ENCODE results near the gene GPR78.

DNA sequence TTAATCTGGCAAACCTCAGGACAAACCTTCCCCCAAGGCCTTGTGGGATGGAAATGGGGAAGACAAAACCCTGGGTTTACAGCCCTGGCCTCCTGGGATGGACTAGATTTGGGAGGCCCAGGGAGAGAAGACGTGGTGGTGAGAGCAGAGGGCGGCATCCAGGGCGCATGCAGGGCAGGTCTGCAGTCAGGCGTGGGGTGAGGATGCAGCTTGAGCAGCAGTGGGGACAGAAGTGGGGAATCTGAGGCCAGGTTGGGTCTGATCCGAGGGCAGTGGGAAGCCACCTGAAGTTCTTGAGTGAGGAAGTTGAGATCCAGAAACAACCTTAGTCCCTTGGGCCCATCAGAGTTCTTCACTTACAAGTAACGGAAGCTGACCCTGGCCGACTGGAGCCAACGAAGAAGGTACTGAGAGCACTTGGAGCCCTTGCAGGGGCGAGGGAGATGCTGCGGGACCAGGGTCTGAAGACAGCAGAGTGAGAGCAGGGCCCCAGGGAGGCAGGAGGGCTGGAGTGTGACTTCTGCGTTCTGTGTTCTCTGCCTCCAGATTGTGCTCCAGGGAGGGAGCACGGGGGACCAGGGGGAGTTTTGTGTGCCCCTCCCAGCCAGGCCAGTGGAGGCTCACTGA lies 42.0 kb upstream of the GPR78 start:
- TF ChIP-seq EZH2 (IDR thresholded peaks at IDR 0.05; ENCODE audit: low read length), result no peak
- TF ChIP-seq, protein P1, sequence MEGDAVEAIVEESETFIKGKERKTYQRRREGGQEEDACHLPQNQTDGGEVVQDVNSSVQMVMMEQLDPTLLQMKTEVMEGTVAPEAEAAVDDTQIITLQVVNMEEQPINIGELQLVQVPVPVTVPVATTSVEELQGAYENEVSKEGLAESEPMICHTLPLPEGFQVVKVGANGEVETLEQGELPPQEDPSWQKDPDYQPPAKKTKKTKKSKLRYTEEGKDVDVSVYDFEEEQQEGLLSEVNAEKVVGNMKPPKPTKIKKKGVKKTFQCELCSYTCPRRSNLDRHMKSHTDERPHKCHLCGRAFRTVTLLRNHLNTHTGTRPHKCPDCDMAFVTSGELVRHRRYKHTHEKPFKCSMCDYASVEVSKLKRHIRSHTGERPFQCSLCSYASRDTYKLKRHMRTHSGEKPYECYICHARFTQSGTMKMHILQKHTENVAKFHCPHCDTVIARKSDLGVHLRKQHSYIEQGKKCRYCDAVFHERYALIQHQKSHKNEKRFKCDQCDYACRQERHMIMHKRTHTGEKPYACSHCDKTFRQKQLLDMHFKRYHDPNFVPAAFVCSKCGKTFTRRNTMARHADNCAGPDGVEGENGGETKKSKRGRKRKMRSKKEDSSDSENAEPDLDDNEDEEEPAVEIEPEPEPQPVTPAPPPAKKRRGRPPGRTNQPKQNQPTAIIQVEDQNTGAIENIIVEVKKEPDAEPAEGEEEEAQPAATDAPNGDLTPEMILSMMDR (optimal IDR thresholded peaks at IDR 0.05 in 1 of 3, IDR thresholded peaks at IDR 0.05 in 1 of 3, conservative IDR thresholded peaks at IDR 0.05 in 1 of 3; ENCODE audit: extremely low read depth in 1 of 3, insufficient read depth in 2 of 3, low read length in 3 of 3), result no peak
